Osteoblast (primary cell): Measurements from ENCODE around the gene PDE10A. TPM values are rescaled to one million over a fixed set of nuclear protein-coding genes. Genes with fewer than 3 reads are reported as not detected.
A peak's percentile ranks its signal among the peaks of the same experiment; 100 is the strongest.

Experiments used
- DNase-seq: peaks from one replicate; pipeline ENCODE4 v3.0.0; 2011; ENCODE audit warnings: low spot score, mixed read lengths; ENCODE audit not compliant: insufficient read length; ENCODE audit errors: missing footprints
- H2AFZ ChIP-seq: 2 replicates; pipeline ENCODE4 v1.6.0; 2011; ENCODE audit warnings: mild to moderate bottlenecking, low read length
- H3K27ac ChIP-seq: 2 replicates; pipeline ENCODE4 v1.5.1; 2011; ENCODE audit warnings: mild to moderate bottlenecking, low read depth, low read length, moderate library complexity
- H3K27me3 ChIP-seq: 2 replicates; pipeline ENCODE4 v1.6.0; 2012; ENCODE audit warnings: mild to moderate bottlenecking, control low read depth, inconsistent platforms, low read length, moderate library complexity; ENCODE audit not compliant: insufficient read depth
- H3K36me3 ChIP-seq: 2 replicates; pipeline ENCODE4 v1.5.1; 2011; ENCODE audit warnings: mild to moderate bottlenecking, low read length, control low read depth, moderate library complexity; ENCODE audit not compliant: insufficient read depth
- H3K4me1 ChIP-seq: 2 replicates; pipeline ENCODE4 v1.5.1; 2011; ENCODE audit warnings: mild to moderate bottlenecking, low read length, control low read depth, moderate library complexity; ENCODE audit not compliant: insufficient read depth
- H3K4me2 ChIP-seq: 2 replicates; pipeline ENCODE4 v1.6.0; 2011; ENCODE audit warnings: mild to moderate bottlenecking, low read length; ENCODE audit not compliant: insufficient read depth
- H3K4me3 ChIP-seq: fragments of 200-600 bp; sonication (generic); 3 replicates; pipeline ENCODE4 v1.5.1; 2012; ENCODE audit warnings: mild to moderate bottlenecking, low read length, inconsistent platforms; ENCODE audit not compliant: insufficient read depth
- H3K79me2 ChIP-seq: 2 replicates; pipeline ENCODE4 v1.6.0; 2012; ENCODE audit warnings: mild to moderate bottlenecking, low read length, control low read depth, inconsistent platforms; ENCODE audit not compliant: insufficient read depth
- H3K9me3 ChIP-seq: 2 replicates; pipeline ENCODE4 v1.5.1; 2011; ENCODE audit warnings: low read depth, low read length, control low read depth
- H4K20me1 ChIP-seq: 2 replicates; pipeline ENCODE4 v1.6.0; 2012; ENCODE audit warnings: mild to moderate bottlenecking, low read length, control low read depth; ENCODE audit not compliant: insufficient read depth
- CTCF ChIP-seq: IDR thresholded peaks from 2 replicates; pipeline ENCODE4 v1.5.1; 2011; ENCODE audit warnings: mild to moderate bottlenecking, low read depth, low read length, moderate library complexity; ENCODE audit errors: extremely low read depth
- total RNA-seq: library from RNA; depleted of rRNA; stranded (reverse); fragments of >200 nt; gene quantifications from 2 replicates; pipeline ENCODE4 v1.2.3, GENCODE V29; 2012

PDE10A gene
- total RNA-seq, 1 donor, result 3.3 TPM

- Histone ChIP-seq H2AFZ (peak overlapping the region; percentile 65), H4K20me1 (no peaks in the 10 kb centered on the region), H3K4me3 (peak overlapping the region; percentile 62), H3K27ac (no peak overlapping the region), H3K27me3 (peaks cover 52% of the 10 kb centered on the region), H3K79me2 (no peaks in the 10 kb centered on the region), H3K9me3 (no peaks in the 10 kb centered on the region), H3K4me1 (no peaks in the 10 kb centered on the region), H3K4me2 (peak overlapping the region; percentile 64), H3K36me3 (no peaks in the 10 kb centered on the region)
- no peak for TF ChIP-seq CTCF
- DNase-seq, result peak; percentile 89
Observed at GRCh38 chr6:165659945-165660856, 2.8 kb downstream of the PDE10A start.

DNA sequence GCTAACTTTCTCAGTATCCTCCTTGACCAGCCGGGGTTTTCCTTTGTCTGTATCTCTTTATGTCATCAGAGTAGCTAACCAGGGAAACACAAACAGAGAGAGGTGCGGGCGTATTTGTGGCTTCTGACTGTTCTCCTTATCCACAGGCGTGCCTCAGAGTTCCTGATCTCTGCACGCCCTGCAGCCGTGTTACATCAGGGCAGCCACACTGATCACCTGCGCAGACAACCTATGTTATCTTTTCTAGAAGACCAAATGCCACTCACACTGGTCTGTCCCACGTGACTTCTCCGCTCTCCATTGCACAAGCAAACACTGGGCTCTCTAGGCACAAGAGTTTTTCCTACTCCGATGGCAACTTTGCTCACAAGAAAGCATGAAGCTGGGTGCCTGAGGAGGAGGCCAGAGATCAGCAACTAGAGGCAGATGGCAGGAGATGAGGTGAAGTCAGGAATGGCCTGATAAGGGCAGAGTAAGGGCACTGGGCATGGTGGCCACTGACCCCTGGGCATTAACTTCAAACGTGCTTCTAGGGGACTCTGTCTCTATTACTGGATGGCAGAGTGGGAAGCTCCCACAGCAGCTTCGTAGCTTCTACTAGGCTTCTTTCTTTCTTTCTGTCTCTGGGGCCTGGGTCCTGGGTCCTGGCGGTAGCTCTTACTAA, 4.5 kb downstream of the PDE10A start:
- Histone ChIP-seq H3K36me3 (no peaks in the 10 kb centered on the region), H3K9me3 (no peaks in the 10 kb centered on the region), H3K4me3 (no peak overlapping the region), H3K79me2 (no peaks in the 10 kb centered on the region), H3K4me1 (peaks cover 4% of the 10 kb centered on the region), H3K4me2 (no peak overlapping the region), H2AFZ (no peak overlapping the region), H3K27me3 (peaks cover 35% of the 10 kb centered on the region), H3K27ac (no peak overlapping the region), H4K20me1 (no peaks in the 10 kb centered on the region)
- peak; percentile 76 for DNase-seq
- TF ChIP-seq CTCF, result no peak

- Histone ChIP-seq H3K4me3 (no peak overlapping the region), H3K79me2 (no peaks in the 10 kb centered on the region), H3K9me3 (no peaks in the 10 kb centered on the region), H3K27ac (no peak overlapping the region), H2AFZ (no peak overlapping the region), H3K4me2 (no peak overlapping the region), H3K4me1 (peaks cover 12% of the 10 kb centered on the region), H3K27me3 (peaks cover 32% of the 10 kb centered on the region), H4K20me1 (no peaks in the 10 kb centered on the region), H3K36me3 (no peaks in the 10 kb centered on the region)
- TF ChIP-seq CTCF, result no peak
- no peak for DNase-seq
Observed at GRCh38 chr6:165657325-165657680, 5.7 kb downstream of the PDE10A start.

DNA sequence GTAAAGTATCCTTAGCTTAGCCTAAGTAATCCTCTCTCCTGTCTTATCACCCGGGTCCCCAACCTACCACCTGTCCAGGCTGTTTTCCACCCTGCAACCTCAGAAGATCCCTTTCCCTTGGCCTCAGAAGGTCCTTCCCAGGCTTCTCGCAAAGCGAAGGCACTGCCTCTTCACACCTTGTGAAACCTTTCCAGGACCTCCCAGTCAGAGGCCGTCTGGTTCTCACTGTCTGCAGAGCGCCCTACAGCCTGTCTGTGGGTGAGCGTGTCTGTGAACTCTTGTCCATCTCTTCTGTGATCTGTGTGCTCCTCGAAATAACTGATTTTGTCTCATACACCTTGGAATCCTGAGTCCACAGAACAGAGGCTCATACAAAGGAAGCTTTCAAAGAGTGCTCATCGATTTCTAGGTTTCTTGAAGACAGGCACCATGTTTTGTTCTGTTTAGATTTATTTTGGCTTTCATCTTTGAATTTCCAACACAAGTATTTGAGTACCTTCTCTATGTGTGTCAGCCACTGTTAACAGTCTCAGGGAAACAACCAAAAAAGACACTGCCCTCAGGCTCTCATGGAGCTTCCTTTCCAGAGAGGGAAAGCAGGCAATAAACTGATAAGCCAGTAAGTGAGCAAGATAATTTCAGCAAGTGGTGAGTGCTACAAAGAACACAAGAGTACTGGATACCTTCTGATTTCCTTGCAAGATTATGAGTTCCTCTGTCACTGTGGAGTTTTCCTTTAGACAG, 6.3 kb downstream of the PDE10A start:
- no peaks in the 10 kb centered on the region for H4K20me1 ChIP-seq
- no peaks in the 10 kb centered on the region for H3K79me2 ChIP-seq
- DNase-seq, result no peak
- no peaks in the 10 kb centered on the region for H3K36me3 ChIP-seq
- TF ChIP-seq CTCF, result no peak
- no peak overlapping the region for H3K27ac ChIP-seq
- peaks cover 31% of the 10 kb centered on the region for H3K27me3 ChIP-seq
- H3K4me2 ChIP-seq, result no peak overlapping the region
- no peak overlapping the region for H2AFZ ChIP-seq
- H3K4me1 ChIP-seq, result peaks cover 12% of the 10 kb centered on the region
- H3K9me3 ChIP-seq, result no peaks in the 10 kb centered on the region
- H3K4me3 ChIP-seq, result no peak overlapping the region
